Measurements from ENCODE around the gene LMF2.

Gene LMF2

GRCh38 chr22:50507421-50507990 is at the start of gene LMF2:
Gene LMF2 (minus strand): TSS chr22:50507702. CDS start chr22:50507675, 27 bp downstream.
- DNase-seq, result peak; percentile 93 to 94

- no peak for DNase-seq
Observed at GRCh38 chr22:50556703-50557102, 49.2 kb upstream of the LMF2 start.

DNA sequence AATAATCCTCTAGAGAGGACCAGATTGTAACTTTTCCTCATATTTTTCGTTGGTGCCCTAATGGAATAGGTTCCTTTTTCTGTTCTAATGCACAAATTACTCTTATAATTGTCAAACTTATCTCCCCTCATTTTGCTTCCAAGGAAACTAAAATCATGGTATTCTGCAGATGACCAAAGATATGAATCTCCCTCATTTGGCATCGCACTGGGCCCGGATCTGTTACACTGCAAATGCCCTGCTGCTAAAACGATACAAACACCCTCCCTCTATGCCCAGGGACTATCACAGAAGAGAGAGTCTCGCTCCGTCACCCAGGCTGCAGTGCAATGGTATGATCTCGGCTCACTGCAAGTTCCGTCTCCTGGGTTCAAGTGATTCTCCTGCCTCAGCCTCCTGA is 45.8 kb upstream of the LMF2 start:
- DNase-seq, result no peak

DNA sequence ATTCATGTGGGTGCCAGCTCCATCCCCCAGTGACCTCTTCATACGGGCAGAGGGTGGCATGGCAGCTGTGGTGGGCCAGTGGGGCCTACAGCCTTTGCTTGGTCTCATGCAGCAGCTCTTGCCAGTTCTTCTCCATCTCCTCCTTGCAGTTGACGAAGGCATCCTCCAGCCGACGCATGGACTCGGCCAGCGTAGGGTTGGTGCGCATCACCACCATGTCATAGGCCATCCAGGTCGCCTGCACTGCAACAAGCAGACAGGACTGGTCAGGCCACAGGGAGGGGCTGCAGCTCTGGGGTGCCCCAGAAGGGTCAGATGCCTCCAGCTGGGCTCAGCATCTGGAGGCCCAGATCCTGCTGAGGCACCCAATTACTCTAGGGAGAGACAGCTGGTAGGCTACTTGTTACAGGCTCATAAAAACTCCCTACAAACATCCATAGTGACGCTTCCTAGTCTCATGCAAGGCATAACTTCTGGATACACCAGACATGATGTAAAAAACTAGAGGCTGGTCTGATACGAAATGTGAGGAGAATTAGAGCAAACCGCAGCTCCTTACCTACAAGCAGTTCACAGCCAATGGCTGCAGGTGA is 43.8 kb upstream of the LMF2 start:
- no peak for DNase-seq

DNA sequence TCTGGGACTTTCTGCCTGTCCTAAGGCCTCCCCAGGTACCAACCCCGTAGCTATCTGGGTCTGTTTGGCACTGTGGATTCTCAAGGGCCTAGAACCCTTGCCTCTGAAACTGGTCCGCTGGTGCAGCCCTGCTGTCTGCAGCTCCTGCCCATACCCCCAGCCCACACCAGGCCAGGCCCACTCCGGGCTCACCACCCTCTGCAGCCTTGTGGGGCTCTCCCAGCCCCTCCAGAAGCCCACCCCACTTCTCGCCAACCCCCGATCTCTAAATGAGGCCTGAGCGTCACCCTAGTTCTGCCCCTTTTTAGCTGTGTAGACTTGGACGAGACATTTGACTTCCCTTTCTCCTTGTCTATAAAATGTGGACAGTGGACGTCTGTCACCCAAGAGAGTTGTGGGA is 42.9 kb upstream of the LMF2 start:
- DNase-seq, result no peak

GRCh38 chr22:50548921-50549790 is 41.7 kb upstream of the LMF2 start:
- DNase-seq, result no peak

DNA sequence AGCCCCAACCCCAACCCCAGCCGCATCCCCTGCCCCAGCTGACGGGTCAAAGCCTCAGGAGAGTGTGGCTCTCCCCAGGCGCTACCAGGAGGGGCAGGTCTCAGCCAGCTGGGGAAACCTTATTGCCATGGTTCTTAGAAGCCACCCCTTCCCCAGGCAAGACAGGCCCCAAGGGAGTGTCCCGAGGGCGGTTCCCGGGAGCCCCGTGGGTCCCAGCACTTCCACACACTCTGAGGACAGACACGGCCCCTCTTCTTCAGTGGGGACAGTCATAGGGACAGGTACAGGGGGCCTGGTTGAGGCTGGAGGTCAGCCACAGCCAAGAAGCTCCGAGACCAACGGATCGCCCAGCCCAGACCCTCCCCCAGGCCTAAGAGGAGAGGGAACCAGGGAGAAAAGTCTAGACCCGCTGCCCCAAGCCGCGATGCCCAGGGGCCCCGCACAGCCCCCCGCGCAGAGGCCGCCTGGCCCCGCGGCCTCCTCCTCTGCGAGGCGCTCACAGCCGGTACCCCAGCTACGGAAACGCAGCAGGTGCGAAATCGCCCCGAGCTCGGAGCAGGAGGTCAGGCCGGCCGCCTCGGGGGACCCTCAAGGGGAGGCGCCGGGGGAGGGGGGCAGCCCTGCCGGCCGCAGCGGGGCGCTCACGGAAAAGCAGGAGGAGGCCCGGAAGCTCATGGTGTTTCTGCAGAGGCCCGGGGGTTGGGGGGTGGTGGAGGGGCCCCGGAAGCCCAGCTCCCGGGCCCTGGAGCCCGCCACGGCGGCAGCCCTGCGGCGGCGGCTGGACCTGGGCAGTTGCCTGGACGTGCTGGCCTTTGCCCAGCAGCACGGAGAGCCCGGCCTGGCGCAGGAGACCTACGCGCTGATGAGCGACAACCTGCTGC is 40.8 kb upstream of the LMF2 start:
- DNase-seq, result peak; percentile 49 to 58

GRCh38 chr22:50547263-50547985 is 39.9 kb upstream of the LMF2 start:
- DNase-seq, result no peak

DNA sequence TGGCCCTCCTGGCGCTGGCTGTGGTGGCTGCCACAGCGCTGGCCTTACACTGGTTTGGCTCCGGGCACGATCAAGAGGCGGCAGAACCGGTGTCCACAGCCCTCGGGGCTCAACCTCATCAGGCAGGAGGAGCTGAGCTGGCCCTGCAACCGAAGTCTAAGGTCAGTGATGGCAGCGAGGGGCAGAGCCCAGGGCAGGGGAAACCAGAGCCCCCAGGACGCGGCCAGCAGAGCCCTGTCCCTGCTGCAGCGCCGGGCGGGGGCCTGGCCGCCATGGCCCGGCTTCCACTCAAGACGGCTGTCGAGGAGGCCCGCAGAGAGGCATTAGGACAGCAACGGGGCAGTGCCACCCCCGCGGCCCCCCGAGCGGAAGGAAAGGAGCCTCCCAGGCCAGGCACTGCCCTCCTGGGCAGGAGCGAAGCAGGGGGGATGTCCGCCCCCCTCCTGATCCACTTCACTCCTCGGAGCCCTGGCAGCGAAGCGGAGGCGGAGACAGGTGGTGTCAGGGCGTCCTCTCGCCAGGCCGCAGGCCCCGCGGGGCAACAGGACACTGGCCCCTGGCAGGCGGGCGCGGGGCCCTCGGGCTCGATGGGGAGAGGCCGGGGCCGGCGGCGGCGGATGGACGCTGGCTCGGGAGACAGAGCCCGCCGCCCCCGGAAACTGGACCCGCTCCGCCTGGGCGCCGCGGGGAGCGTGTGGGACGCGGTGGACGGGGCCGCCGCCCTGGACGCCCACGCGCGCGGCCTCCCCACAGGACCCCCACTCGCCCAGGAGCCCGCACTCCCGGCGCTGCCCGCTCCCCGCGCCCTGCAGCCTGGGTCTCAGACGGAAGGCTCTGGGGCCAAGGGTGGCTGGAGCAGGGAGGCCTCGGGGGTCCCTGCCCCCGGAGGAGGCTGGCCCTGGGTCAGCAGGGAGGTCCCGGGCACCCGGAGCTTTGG is 39.1 kb upstream of the LMF2 start:
- DNase-seq, result no peak

DNA sequence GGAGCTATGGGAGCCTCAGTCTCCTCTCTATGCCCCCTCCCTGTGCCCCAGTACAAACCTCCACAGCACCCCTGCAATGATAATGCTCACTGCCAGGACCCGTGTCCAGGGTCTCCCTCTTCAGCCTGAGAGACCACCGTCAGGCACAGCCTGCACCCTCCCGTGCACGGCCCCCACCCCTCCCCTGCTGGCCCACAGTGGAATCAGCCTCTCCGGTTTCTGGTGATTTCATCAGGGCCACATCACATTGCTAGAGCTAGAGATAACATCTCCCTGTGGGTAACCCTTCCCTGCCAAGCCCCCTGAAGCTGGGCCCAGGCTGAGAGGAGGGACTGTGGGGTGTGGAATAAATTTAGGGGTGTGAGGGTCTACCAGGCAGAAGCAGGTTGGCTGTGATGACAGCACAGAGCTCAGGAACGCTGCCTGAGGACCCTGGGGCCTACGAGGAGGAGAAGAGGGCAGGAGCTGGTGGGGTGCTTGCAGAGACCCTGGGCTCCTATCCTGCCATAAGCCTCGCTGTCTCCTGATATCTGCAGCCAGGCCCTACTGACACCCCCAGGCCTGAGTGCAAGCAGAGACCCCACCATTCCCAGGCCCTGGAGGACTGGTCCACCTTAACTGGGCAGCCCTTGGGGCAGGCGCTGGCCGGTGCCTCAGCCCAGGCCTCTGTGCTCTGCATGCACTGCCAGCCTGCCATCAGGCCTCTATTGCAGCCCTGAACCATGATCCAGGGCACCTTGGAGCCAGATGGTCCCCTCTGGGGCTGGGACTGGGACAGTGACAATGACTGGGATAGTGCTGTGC is 38.2 kb upstream of the LMF2 start, which contains the start of gene KLHDC7B:
TSS of gene KLHDC7B (plus strand) at position 378 of the 804 bp plus-strand sequence. CDS start at position 723, 345 bp downstream.
- no peak for DNase-seq

DNA sequence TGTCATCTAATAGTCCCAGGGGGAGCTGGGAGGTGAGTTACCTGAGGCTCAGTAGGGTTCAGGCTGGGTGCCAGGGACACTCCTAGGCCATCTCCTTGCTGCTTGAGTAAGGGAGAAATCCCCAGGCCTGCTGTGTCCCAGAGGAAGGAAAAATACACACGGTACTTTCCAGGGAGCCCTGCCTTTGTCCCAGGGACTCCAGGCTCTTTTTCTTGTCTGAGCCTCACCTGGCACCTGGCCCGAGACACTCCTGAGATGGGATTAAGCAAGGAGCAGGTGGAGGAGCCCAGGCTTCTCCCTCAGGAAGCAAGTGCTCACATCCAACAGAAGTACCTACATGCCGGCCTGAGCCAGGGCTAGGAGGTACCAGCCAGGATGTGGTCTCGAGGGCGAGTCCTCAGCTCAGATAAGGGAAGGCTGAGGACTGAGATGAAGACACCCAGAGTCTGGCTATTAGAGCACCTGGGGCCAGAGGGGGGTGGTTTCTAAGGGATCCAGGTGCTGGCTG is 37.3 kb upstream of the LMF2 start:
- peak in 1 of 2 donors; percentile 48 for DNase-seq

- DNase-seq, result peak; percentile 86 to 89
Observed at GRCh38 chr22:50544078-50544745, 36.7 kb upstream of the LMF2 start.

DNA sequence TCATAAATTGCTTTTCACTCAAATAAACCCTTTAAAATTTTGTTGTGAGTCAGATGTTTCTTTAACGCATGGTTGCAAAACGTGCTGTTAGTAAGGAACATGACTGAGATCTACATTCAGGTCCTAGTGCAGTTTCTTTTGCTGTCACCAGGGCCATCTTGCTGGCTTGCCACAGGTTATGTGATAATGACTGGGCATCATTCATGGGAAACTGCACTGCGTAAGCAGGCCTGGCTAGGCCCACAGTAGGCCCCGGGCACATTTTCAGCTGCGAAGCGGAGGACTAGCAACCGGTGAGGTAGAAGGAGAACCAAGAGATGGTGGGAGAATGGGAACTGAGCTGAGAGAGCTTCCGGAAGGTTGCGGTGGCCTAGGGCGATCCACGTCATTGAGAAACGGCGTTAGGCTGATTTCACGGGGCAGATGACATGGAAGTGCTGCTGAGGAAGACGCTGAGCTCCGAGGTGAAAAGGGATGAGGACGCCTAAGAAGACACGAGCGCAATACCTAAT is 35.0 kb upstream of the LMF2 start:
- peak in 1 of 2 donors; percentile 78 for DNase-seq

GRCh38 chr22:50541667-50542026 is 34.1 kb upstream of the LMF2 start:
- DNase-seq, result peak; percentile 43 to 79

DNA sequence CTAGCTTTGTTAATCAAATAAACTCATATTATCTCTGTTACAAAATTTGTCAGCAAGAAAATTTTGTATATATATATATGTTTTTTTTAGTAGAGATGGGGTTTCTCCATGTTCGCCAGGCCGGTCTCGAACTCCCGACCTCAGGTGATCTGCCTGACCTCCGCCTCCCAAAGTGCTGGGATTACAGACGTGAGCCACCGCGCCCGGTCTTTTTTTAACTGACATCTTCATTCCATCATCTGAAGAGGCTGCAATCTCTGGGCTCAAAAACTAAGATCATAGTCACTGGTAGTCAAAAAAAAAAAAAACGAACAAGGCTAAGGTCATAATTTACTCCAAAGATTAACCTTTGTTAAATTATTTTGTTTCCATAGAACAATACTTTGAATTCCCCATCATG is 32.9 kb upstream of the LMF2 start:
- no peak for DNase-seq

- DNase-seq, result no peak
Observed at GRCh38 chr22:50537765-50538164, 30.3 kb upstream of the LMF2 start.

- no peak for DNase-seq
Observed at GRCh38 chr22:50536226-50536625, 28.7 kb upstream of the LMF2 start.

GRCh38 chr22:50535113-50535512 is 27.6 kb upstream of the LMF2 start:
- no peak for DNase-seq

All from CD4-positive, alpha-beta T cell treated with Interleukin-4 for 1 hour (primary cell).